Activated CD4-positive, alpha-beta T cell treated with anti-CD3 and anti-CD28 coated beads, Interleukin-2, amount 10 ng/mL, durations not matched to agents 24 days and 14 days (primary cell): Measurements from ENCODE around the gene CFL1. TPM values are rescaled to one million over a fixed set of nuclear protein-coding genes. Genes with fewer than 3 reads are reported as not detected.
A peak's percentile ranks its signal among the peaks of the same experiment; 100 is the strongest.
"Not testable (repeated sequence)": the region's sequence is repeated elsewhere in the genome, so short reads cannot be mapped to it uniquely, and the experiment has no call there.

Source experiments
- DNase-seq: peaks from one replicate; pipeline ENCODE4 v3.0.0; 2022
- H3K27ac Mint-ChIP-seq: one replicate; pipeline ENCODE4 v1.8.0; 2022; ENCODE audit warnings: mild to moderate bottlenecking, mixed read lengths
- H3K27me3 Mint-ChIP-seq: one replicate; pipeline ENCODE4 v1.8.0; 2022; ENCODE audit warnings: mixed read lengths
- H3K36me3 Mint-ChIP-seq: one replicate; pipeline ENCODE4 v1.8.0; 2022; ENCODE audit warnings: low read depth, mild to moderate bottlenecking, mixed read lengths
- H3K4me1 Mint-ChIP-seq: one replicate; pipeline ENCODE4 v1.8.0; 2021; ENCODE audit warnings: mixed read lengths
- H3K4me3 Mint-ChIP-seq: one replicate; pipeline ENCODE4 v1.8.0; 2022; ENCODE audit warnings: mild to moderate bottlenecking, moderate library complexity, mixed read lengths
- H3K9me3 Mint-ChIP-seq: one replicate; pipeline ENCODE4 v1.8.0; 2021; ENCODE audit warnings: mixed read lengths
- intact Hi-C: fragments of 100-400 bp; cut with micrococcal nuclease; formaldehyde crosslinking; loops from one replicate; pipeline ENCODE4 v1.15.1; 2023
- total RNA-seq: library from RNA; stranded (reverse); gene quantifications from 2 replicates; pipeline ENCODE4 v1.2.3, GENCODE V29; 2022

CFL1 gene
- total RNA-seq, 1 donor from 2014 or later, result 1,047 TPM

DNA sequence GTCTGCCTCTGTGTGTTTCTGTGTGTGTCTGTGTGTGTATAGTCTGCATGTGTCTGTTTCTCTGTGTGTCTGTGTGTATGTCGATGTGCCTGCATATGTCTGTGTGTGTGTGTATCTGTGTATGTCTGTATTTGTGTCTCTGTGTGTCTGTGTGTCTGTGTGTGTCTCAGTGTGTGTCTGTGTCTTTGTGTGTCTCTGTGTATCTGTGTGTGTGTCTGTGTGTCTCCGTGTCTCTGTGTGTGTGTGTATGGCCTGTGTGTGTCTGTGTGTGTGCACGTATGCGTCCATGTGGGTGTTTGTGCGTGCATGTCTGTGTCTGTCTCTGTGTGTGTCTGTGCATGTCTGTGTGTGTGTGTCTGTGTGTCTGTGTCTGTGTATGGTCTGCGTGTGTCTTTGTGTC lies 23.8 kb downstream of the CFL1 start:
- intact Hi-C loops, result loop anchor here (1.0 kb wide), 1 partner anchor 19 kb away; no protein-coding TSS in a partner anchor
- H3K9me3 Mint-ChIP-seq, result peaks cover 9% of the 10 kb centered on the region
- peaks cover 20% of the 10 kb centered on the region for H3K4me1 Mint-ChIP-seq
- no peak overlapping the region for H3K27ac Mint-ChIP-seq
- H3K36me3 Mint-ChIP-seq, result no peaks in the 10 kb centered on the region
- DNase-seq, result no peak
- H3K4me3 Mint-ChIP-seq, result no peak overlapping the region
- peaks cover 18% of the 10 kb centered on the region for H3K27me3 Mint-ChIP-seq

DNA sequence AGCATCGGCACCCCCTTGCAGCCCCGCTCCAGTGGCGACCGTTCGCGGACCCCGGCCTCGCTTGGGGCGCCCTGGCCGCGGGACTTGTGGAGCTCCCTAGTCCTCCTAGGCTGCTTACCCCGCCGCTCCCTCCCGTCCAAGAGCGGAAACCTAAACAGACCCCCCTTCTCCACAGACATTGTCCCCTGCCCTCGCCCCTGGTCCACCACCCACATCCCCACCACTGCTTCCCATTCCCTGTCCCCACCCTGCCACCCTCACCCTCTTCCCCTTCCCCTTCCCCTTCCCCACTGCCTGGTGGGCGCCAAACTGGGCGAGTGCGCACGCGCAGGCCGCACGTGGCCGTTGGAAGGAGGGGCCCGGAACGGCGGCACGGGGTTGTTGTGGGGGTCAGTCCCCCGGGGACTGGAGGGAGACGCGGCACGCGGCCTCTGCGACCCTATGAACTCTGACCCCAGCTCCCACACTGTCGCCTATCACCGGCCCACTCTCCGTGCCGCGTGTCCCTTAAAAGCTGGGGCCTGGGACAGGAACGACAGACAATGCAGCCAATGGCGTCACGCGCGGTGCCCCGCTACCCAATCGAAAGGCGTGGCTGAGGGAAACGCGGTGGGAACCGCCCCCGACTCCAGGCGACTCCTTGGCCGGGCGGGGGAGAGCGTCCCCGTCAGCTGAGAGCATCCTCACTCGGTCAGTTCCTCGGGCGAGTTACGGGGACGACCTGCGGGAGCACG lies 24.5 kb downstream of the CFL1 start, which contains the start of gene SNX32:
TSS of gene SNX32 (plus strand) at position 667 of the 734 bp plus-strand sequence. CDS start 103 bp downstream, outside the sequence.
- Mint-ChIP-seq H3K27me3 (peaks cover 20% of the 10 kb centered on the region), H3K27ac (no peak within 1 kb of the TSS), H3K36me3 (no peaks in the 10 kb centered on the region), H3K4me3 (no peak within 1 kb of the TSS), H3K4me1 (peaks cover 21% of the 10 kb centered on the region), H3K9me3 (peaks cover 9% of the 10 kb centered on the region)
- DNase-seq, result peak; percentile 99
- intact Hi-C loops, result loop anchor here (1.0 kb wide), 2 partner anchors 20 to 25 kb away; partner anchors contain the start of gene CFL1

DNA sequence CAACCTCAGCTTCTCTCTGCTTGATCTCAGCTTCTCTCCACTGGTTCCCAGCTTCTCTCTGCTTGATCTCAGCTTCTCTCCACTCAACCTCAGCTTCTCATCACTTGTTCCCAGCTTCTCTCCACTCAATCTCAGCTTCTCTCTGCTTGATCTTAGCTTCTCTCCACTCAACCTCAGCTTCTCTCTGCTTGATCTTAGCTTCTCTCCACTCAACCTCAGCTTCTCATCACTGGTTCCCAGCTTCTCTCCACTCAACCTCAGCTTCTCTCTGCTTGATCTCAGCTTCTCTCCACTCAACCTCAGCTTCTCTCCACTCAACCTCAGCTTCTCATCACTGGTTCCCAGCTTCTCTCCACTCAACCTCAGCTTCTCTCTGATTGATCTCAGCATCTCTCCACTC lies 25.7 kb downstream of the CFL1 start:
- H3K27ac Mint-ChIP-seq, H3K36me3 Mint-ChIP-seq, DNase-seq, intact Hi-C loops, H3K9me3 Mint-ChIP-seq: not testable (repeated sequence)
- Mint-ChIP-seq H3K4me1 (peaks cover 30% of the 10 kb centered on the region), H3K27me3 (peaks cover 20% of the 10 kb centered on the region), H3K4me3 (peak overlapping the region; percentile 42)

DNA sequence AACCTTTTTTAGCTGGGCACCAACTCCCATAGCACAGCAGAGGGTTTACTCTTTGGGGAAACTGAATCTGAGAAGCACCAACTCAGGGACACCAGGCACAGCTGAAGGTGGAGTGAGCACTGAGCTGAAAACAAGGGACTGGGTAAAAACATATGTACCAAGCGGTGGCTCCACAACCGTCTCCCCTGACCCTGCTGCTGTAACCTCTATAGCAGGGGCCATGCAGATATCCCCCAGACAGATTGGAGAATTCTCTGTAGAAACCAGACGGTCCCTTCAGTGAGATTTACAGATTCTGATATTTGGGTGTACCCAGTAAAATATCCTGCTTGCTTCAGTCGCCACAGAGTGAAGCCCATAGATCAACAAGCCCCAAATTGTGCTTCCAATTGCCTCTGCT lies 28.5 kb downstream of the CFL1 start:
- Mint-ChIP-seq H3K36me3 (no peaks in the 10 kb centered on the region), H3K27me3 (peaks cover 20% of the 10 kb centered on the region), H3K4me3 (no peak overlapping the region), H3K4me1 (peaks cover 31% of the 10 kb centered on the region), H3K27ac (no peak overlapping the region), H3K9me3 (peaks cover 9% of the 10 kb centered on the region)
- no peak for DNase-seq
- intact Hi-C loops, result no loop called here

- peaks cover 4% of the 10 kb centered on the region for H3K9me3 Mint-ChIP-seq
- H3K27ac Mint-ChIP-seq, result peak overlapping the region; percentile 44
- no peaks in the 10 kb centered on the region for H3K36me3 Mint-ChIP-seq
- H3K27me3 Mint-ChIP-seq, result peaks cover 15% of the 10 kb centered on the region
- no peak overlapping the region for H3K4me3 Mint-ChIP-seq
- intact Hi-C loops, result no loop called here
- peaks cover 23% of the 10 kb centered on the region for H3K4me1 Mint-ChIP-seq
- no peak for DNase-seq
Measured at GRCh38 chr11:65826984-65827735, 30.8 kb downstream of the CFL1 start.

DNA sequence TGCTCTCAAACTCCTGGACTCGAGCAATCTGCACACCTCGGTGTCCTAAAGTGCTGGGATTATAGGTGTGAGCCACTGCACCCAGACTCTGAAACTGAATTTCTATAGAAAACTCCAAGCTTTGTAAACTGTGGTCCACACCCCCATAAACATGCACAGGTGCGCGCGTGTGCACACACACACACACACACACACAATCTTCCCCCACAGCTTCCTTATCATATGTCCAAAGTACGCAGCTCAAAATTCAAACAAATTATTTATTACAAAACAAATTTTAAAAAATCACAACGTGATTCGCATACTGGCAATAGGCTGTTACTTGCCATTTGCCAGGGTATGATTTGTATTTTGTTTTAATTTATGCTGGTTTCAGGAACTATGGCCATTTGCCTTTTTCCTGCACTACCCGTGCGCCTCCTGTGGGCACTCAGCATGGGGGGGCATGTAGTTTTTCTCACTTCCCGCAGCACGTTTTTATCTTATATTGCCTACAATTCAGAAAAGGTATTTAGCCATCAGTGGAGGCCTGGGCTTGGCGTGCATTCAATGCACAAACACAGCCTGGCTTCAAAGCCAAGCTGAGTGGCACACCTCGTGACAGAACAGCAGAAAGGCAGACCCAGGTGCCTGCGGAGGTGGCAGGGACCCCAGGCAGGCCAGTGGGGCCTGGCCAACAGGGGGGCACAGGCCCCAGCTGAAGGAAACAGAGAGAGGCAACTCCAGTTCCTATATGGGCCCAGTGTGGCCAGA lies 35.0 kb downstream of the CFL1 start:
- DNase-seq, result no peak
- Mint-ChIP-seq H3K27ac (no peak overlapping the region), H3K36me3 (no peaks in the 10 kb centered on the region), H3K9me3 (no peaks in the 10 kb centered on the region), H3K4me1 (peaks cover 10% of the 10 kb centered on the region), H3K4me3 (no peak overlapping the region), H3K27me3 (no peaks in the 10 kb centered on the region)
- intact Hi-C loops, result no loop called here

DNA sequence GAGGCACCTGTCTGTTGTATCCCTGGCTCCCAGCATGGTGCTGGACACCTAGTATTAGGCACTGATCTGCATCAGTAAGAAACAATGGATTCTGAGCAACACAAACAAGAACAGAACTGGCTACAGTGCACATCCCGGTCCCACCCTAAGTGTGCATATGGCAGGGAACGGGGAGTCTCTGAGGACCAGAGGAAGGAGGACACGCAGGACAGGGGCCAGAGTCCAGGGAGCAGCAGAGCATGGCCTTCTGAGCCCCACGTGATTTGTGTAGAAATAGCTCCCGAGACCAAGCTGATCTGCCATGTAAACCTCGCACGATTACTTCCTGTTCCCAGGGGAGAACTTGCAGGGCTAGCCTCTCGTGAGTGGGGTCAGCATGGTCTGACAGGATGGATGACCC lies 36.9 kb downstream of the CFL1 start:
- Mint-ChIP-seq H3K4me1 (peaks cover 17% of the 10 kb centered on the region), H3K27me3 (no peaks in the 10 kb centered on the region), H3K9me3 (no peaks in the 10 kb centered on the region), H3K36me3 (no peaks in the 10 kb centered on the region), H3K4me3 (no peak overlapping the region), H3K27ac (no peak overlapping the region)
- no peak for DNase-seq
- intact Hi-C loops, result no loop called here

GRCh38 chr11:65817835-65818680 lies 39.9 kb downstream of the CFL1 start:
- Mint-ChIP-seq H3K9me3 (no peaks in the 10 kb centered on the region), H3K36me3 (no peaks in the 10 kb centered on the region), H3K27ac (peak overlapping the region; percentile 87), H3K27me3 (peaks cover 2% of the 10 kb centered on the region), H3K4me3 (peak overlapping the region; percentile 83), H3K4me1 (peaks cover 17% of the 10 kb centered on the region)
- DNase-seq, result peak; percentile 98
- intact Hi-C loops, result loop anchor here (1.0 kb wide), 4 partner anchors 38 to 244 kb away; partner anchors contain the start of gene AP5B1

- peak overlapping the region; percentile 87 for H3K27ac Mint-ChIP-seq
- no peak for DNase-seq
- intact Hi-C loops, result no loop called here
- H3K36me3 Mint-ChIP-seq, result no peaks in the 10 kb centered on the region
- H3K27me3 Mint-ChIP-seq, result peaks cover 2% of the 10 kb centered on the region
- H3K4me3 Mint-ChIP-seq, result peak overlapping the region; percentile 83
- H3K9me3 Mint-ChIP-seq, result no peaks in the 10 kb centered on the region
- peaks cover 17% of the 10 kb centered on the region for H3K4me1 Mint-ChIP-seq
Measured at GRCh38 chr11:65817312-65817834, 40.6 kb downstream of the CFL1 start.

DNA sequence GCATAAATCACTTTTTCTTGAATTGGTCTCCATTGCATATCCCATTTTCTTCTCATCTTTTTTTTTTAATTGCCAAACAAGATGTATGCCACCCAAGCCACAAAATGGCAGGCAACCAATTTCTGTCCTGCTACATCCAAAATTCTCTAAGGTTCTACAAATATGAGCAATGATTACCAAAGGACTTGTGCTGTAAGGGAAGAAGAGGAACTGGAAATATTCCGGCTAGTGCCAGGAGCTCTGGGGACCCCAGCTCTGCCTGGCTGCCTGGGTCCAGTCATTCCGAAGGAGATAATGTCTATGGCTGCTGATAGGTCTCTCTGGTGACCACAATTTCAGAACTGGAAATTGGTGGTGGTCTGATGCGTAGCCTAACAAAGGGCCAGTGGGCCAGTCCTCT lies 41.3 kb downstream of the CFL1 start:
- no peak overlapping the region for H3K27ac Mint-ChIP-seq
- peaks cover 17% of the 10 kb centered on the region for H3K4me1 Mint-ChIP-seq
- no peaks in the 10 kb centered on the region for H3K36me3 Mint-ChIP-seq
- H3K9me3 Mint-ChIP-seq, result no peaks in the 10 kb centered on the region
- DNase-seq, result no peak
- intact Hi-C loops, result no loop called here
- peaks cover 2% of the 10 kb centered on the region for H3K27me3 Mint-ChIP-seq
- peak overlapping the region; percentile 83 for H3K4me3 Mint-ChIP-seq

DNA sequence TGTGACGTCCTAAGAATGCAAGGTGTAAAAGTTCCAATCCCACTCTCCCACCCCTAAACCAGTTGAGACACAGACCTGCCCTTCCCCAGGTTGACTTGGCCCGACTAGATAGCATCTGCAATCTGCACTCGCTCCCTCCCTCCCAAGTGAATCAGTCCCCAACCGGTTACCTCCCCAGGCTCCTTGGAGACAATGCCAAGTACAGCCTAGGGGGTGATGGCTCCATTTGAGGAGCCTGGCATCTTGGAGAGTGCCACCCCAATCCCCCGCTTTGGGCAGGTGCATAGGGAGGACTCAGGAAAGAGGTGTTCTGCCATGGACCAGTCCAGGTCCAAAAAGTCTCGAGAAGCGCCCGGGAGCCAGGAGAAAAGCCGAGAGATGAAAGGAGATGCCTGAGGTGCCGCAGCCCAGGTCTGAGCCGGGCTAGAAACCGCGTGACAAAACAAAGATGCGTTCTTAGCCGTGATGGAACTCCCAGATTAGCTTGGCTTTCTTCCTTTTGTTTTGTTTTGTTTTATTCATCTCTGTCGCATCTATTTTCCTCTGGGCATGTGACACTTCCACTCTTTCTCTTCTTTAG lies 42.9 kb downstream of the CFL1 start:
- intact Hi-C loops, result no loop called here
- no peak overlapping the region for H3K27ac Mint-ChIP-seq
- DNase-seq, result no peak
- peaks cover 7% of the 10 kb centered on the region for H3K27me3 Mint-ChIP-seq
- H3K4me3 Mint-ChIP-seq, result no peak overlapping the region
- H3K36me3 Mint-ChIP-seq, result no peaks in the 10 kb centered on the region
- no peaks in the 10 kb centered on the region for H3K9me3 Mint-ChIP-seq
- peaks cover 21% of the 10 kb centered on the region for H3K4me1 Mint-ChIP-seq

GRCh38 chr11:65814131-65814985 lies 43.6 kb downstream of the CFL1 start:
- Mint-ChIP-seq H3K27me3 (peaks cover 7% of the 10 kb centered on the region), H3K4me3 (no peak overlapping the region), H3K27ac (no peak overlapping the region), H3K9me3 (no peaks in the 10 kb centered on the region), H3K36me3 (no peaks in the 10 kb centered on the region), H3K4me1 (peaks cover 21% of the 10 kb centered on the region)
- DNase-seq, result no peak
- intact Hi-C loops, result no loop called here
